ENCODE data around the gene GRK1.

The GRK1 gene

GRCh38 chr13:113632706-113633484 is 34.1 kb upstream of the GRK1 start:
- no peak for DNase-seq (ENCODE audit: low spot score)

GRCh38 chr13:113633485-113633873 is 33.5 kb upstream of the GRK1 start:
- no peak for DNase-seq (ENCODE audit: low spot score)

- DNase-seq (ENCODE audit: low spot score): no peak
These were observed 32.6 kb upstream of the GRK1 start for GRCh38 chr13:113634279-113635047.

GRCh38 chr13:113635048-113635420 is 32.0 kb upstream of the GRK1 start:
- no peak for DNase-seq (ENCODE audit: low spot score)

GRCh38 chr13:113635709-113636108 is 31.3 kb upstream of the GRK1 start:
- DNase-seq (ENCODE audit: low spot score): no peak

- DNase-seq (ENCODE audit: low spot score): no peak
These were observed 30.6 kb upstream of the GRK1 start for GRCh38 chr13:113636266-113636963.

GRCh38 chr13:113637262-113638160 is 29.5 kb upstream of the GRK1 start:
- DNase-seq (ENCODE audit: low spot score): no peak

- DNase-seq (ENCODE audit: low spot score): no peak
These were observed 28.8 kb upstream of the GRK1 start for GRCh38 chr13:113638173-113638746.

- DNase-seq (ENCODE audit: low spot score): no peak
These were observed 28.2 kb upstream of the GRK1 start for GRCh38 chr13:113638806-113639205.

- DNase-seq (ENCODE audit: low spot score): no peak
These were observed 27.3 kb upstream of the GRK1 start for GRCh38 chr13:113639616-113640262.

GRCh38 chr13:113641426-113641825 is 25.6 kb upstream of the GRK1 start:
- no peak for DNase-seq (ENCODE audit: low spot score)

- DNase-seq (ENCODE audit: low spot score): no peak
These were observed 24.5 kb upstream of the GRK1 start for GRCh38 chr13:113642563-113642962.

GRCh38 chr13:113643593-113643992 is 23.4 kb upstream of the GRK1 start:
- no peak for DNase-seq (ENCODE audit: low spot score)

- DNase-seq (ENCODE audit: low spot score): no peak
These were observed 22.2 kb upstream of the GRK1 start for GRCh38 chr13:113644800-113645199.

GRCh38 chr13:113645329-113645728 is 21.7 kb upstream of the GRK1 start:
- DNase-seq (ENCODE audit: low spot score): no peak

GRCh38 chr13:113646376-113646775 is 20.6 kb upstream of the GRK1 start:
- no peak for DNase-seq (ENCODE audit: low spot score)

GRCh38 chr13:113646921-113647340 is 20.1 kb upstream of the GRK1 start:
- DNase-seq (ENCODE audit: low spot score): no peak

- no peak for DNase-seq (ENCODE audit: low spot score)
These were observed 19.4 kb upstream of the GRK1 start for GRCh38 chr13:113647351-113648215.

GRCh38 chr13:113648216-113648610 is 18.8 kb upstream of the GRK1 start:
- DNase-seq (ENCODE audit: low spot score): no peak

- DNase-seq (ENCODE audit: low spot score): no peak
These were observed 17.8 kb upstream of the GRK1 start for GRCh38 chr13:113649212-113649611.
